Stimulated activated CD8-positive, alpha-beta memory T cell treated with anti-CD3 and anti-CD28 coated beads, Interleukin-4, amount 100 ng/mL, for 4 hours (primary cell): ENCODE measurements around the gene C10orf95.

Source experiments
- DNase-seq, 2 donors: peaks; one replicate each; pipeline ENCODE4 v3.0.0-alpha.2; 2020; ENCODE audit warnings: low read depth in 2 of 2, low spot score in 1 of 2

The C10orf95 gene

DNA sequence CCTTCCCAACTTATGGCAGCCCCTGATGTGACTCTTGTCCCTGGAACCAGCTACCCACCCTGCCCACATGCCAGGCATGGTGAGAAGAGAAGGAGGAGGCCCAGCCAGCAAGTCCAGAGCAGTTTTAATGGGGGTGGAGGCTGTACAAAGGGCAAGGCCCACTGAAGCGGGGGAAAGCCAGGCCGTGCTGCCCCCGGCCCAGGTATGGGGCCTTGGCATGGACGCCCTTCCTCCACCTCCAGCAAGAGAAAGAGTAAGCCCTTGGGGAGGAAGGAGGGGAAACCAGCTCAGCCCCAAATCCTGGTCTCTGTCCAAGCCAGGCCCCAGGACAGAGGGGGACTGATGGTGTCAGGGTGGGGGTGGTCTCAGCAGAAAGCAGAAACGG is 48.8 kb downstream of the C10orf95 start:
- DNase-seq: no peak

DNA sequence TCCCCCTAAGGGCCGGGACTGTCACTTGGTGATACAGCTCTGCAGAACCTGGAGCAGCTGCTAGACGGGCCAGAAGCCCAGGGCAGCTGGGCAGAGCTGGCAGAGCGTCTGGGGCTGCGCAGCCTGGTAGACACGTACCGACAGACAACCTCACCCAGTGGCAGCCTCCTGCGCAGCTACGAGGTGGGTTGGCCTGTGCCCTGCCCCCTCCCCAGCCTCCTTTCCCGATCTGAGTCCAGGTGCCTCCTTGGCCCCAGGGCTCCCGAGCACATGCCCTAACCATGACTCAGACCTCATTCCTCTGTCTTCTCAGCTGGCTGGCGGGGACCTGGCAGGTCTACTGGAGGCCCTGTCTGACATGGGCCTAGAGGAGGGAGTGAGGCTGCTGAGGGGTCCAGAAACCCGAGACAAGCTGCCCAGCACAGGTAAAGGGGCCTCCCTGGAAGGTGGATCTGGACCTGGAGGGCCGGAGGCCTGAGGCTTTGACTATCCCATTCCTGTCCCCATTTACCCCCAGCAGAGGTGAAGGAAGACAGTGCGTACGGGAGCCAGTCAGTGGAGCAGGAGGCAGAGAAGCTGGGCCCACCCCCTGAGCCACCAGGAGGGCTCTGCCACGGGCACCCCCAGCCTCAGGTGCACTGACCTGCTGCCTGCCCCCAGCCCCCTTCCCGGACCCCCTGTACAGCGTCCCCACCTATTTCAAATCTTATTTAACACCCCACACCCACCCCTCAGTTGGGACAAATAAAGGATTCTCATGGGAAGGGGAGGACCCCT is 49.4 kb downstream of the C10orf95 start:
- no peak for DNase-seq

DNA sequence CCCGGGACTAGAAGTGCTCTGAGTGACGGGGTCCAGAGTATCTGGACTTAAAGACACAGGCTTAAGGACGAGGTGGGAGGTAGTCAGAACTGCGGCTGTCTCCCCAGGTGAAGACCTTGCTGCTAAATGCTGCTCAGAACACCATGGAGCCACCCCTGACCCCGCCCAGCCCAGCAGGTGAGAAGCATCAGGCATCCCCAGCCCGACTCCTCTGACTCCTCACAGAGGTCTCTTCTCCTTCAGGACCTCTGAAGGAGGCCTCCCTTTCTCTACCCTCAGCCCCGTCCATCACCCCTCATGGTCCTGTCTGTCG is 50.0 kb downstream of the C10orf95 start:
- DNase-seq: no peak

DNA sequence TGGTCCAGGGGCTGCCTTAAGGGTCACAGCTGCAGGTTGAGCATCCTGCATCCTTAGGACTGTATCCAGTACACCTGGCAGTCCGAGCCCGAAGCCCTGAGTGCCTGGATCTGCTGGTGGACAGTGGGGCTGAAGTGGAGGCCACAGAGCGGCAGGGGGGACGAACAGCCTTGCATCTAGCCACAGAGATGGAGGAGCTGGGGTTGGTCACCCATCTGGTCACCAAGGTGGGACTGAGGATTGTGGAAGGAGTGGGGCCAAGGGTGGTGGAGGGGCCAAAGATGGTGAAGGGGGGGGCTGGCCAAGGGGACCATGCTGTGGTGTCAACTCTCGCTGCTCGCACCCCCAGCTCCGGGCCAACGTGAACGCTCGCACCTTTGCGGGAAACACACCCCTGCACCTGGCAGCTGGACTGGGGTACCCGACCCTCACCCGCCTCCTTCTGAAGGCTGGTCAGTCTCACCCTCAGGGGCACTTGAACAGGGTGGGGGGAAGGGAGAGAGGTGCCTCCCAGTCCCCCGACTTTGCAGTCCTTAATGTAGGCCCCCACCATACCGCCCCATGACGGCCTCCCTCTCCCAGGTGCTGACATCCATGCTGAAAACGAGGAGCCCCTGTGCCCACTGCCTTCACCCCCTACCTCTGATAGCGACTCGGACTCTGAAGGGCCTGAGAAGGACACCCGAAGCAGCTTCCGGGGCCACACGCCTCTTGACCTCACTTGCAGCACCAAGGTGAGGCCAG is 50.6 kb downstream of the C10orf95 start:
- DNase-seq: no peak

DNA sequence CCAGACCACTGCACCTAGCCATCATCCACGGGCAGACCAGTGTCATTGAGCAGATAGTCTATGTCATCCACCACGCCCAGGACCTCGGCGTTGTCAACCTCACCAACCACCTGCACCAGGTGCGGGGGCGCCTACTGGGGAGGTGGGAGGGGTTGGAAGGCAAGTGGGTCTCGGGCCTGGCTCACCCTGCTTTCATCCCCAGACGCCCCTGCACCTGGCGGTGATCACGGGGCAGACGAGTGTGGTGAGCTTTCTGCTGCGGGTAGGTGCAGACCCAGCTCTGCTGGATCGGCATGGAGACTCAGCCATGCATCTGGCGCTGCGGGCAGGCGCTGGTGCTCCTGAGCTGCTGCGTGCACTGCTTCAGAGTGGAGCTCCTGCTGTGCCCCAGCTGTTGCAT is 51.3 kb downstream of the C10orf95 start:
- no peak for DNase-seq
